ENCODE results near the gene OR4D5. TPM values are rescaled to one million over a fixed set of nuclear protein-coding genes. Genes with fewer than 3 reads are reported as not detected.

OR4D5 gene
- total RNA-seq, 2 donors from 2014 or later = not detected

- no peak for TF ChIP-seq CTCF (IDR thresholded peaks at IDR 0.05)
- 92% methylated on average over 3 of the region's 3 CpGs for WGBS
These were observed 4.3 kb downstream of the OR4D5 start, which contains the start of gene OR6T1 for GRCh38 chr11:123943738-123944137. Gene OR6T1, minus strand, starts transcription at chr11:123943838. Its CDS starts 0 bp downstream, at chr11:123943838.

GRCh38 chr11:123945132-123945531 is 5.7 kb downstream of the OR4D5 start:
- DNase-seq (ENCODE audit: low spot score) = no peak
- no peak overlapping the region for H3K4me3 ChIP-seq
- H3K27me3 ChIP-seq (replicated peaks; ENCODE audit: insufficient read depth) = no peaks in the 10 kb centered on the region
- H3K36me3 ChIP-seq = no peaks in the 10 kb centered on the region
- intact Hi-C loops (cut with DNase I) = no loop called here
- 28% methylated on average over 1 of the region's 1 CpG for whole genome bisulfite sequencing
- H3K9me3 ChIP-seq = no peaks in the 10 kb centered on the region
- TF ChIP-seq POLR2AphosphoS5 (IDR thresholded peaks at IDR 0.05) (no peak), POLR2A (IDR thresholded peaks at IDR 0.05) (no peak), CTCF (IDR thresholded peaks at IDR 0.05) (no peak)
- H3K27ac ChIP-seq = no peak overlapping the region
- no peaks in the 10 kb centered on the region for H3K4me1 ChIP-seq (replicated peaks)

More at GRCh38 chr11:123943738-123944137, 4.3 kb downstream of the OR4D5 start, which contains the start of gene OR6T1:
- intact Hi-C loops (cut with DNase I) = no loop called here
- Histone ChIP-seq H3K9me3 (no peaks in the 10 kb centered on the region), H3K27me3 (replicated peaks; ENCODE audit: insufficient read depth) (no peaks in the 10 kb centered on the region), H3K36me3 (no peaks in the 10 kb centered on the region), H3K4me3 (no peak within 1 kb of the TSS), H3K27ac (no peak within 1 kb of the TSS), H3K4me1 (replicated peaks) (no peaks in the 10 kb centered on the region)
- DNase-seq (ENCODE audit: low spot score) = no peak

GRCh38 chr11:123956752-123957151 is 17.3 kb downstream of the OR4D5 start:
- Histone ChIP-seq H3K27me3 (replicated peaks; ENCODE audit: insufficient read depth) (no peaks in the 10 kb centered on the region), H3K27ac (no peak overlapping the region), H3K9me3 (no peaks in the 10 kb centered on the region), H3K4me3 (no peak overlapping the region), H3K36me3 (no peaks in the 10 kb centered on the region), H3K4me1 (replicated peaks) (no peaks in the 10 kb centered on the region)
- no peak for DNase-seq (ENCODE audit: low spot score)
- TF ChIP-seq POLR2A (IDR thresholded peaks at IDR 0.05) = no peak
- TF ChIP-seq POLR2AphosphoS5 (IDR thresholded peaks at IDR 0.05) = no peak
- no peak for TF ChIP-seq CTCF (IDR thresholded peaks at IDR 0.05)
- intact Hi-C loops (cut with DNase I) = no loop called here

- DNase-seq (ENCODE audit: low spot score) = no peak
- WGBS = 85% methylated on average over 1 of the region's 1 CpG
- intact Hi-C loops (cut with DNase I) = no loop called here
These were observed 34.4 kb downstream of the OR4D5 start for GRCh38 chr11:123973816-123974215.

More at GRCh38 chr11:123973816-123974215, 34.4 kb downstream of the OR4D5 start:
- Histone ChIP-seq H3K27ac (no peak overlapping the region), H3K9me3 (no peaks in the 10 kb centered on the region), H3K36me3 (no peaks in the 10 kb centered on the region), H3K4me3 (no peak overlapping the region), H3K27me3 (replicated peaks; ENCODE audit: insufficient read depth) (no peaks in the 10 kb centered on the region), H3K4me1 (replicated peaks) (no peaks in the 10 kb centered on the region)
- no peak for TF ChIP-seq CTCF (IDR thresholded peaks at IDR 0.05)
- TF ChIP-seq POLR2AphosphoS5 (IDR thresholded peaks at IDR 0.05) = no peak
- TF ChIP-seq POLR2A (IDR thresholded peaks at IDR 0.05) = no peak
